Activated naive CD4-positive, alpha-beta T cell (primary cell): ENCODE measurements around the gene RTN4RL1.

Source experiments
- DNase-seq, 4 experiments: peaks; one replicate each; lab custom pipeline; 2025; lab: John Stamatoyannopoulos, UW

The RTN4RL1 gene

DNA sequence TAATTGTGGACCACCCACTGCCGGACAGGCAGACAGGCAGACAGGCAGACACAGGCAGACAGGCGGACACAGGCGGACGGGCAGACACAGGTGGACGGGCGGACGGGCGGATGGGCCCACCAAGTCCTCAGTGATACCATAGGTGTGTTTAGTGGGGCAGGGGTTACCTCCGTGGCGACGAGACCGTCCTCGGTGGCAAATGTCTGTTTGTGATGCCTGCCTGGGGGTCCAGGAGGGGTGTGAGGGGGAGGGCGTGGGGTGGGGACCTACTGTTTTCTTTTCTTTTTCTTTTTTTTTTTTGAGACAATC lies 76.7 kb downstream of the RTN4RL1 start:
- DNase-seq = no peak

DNA sequence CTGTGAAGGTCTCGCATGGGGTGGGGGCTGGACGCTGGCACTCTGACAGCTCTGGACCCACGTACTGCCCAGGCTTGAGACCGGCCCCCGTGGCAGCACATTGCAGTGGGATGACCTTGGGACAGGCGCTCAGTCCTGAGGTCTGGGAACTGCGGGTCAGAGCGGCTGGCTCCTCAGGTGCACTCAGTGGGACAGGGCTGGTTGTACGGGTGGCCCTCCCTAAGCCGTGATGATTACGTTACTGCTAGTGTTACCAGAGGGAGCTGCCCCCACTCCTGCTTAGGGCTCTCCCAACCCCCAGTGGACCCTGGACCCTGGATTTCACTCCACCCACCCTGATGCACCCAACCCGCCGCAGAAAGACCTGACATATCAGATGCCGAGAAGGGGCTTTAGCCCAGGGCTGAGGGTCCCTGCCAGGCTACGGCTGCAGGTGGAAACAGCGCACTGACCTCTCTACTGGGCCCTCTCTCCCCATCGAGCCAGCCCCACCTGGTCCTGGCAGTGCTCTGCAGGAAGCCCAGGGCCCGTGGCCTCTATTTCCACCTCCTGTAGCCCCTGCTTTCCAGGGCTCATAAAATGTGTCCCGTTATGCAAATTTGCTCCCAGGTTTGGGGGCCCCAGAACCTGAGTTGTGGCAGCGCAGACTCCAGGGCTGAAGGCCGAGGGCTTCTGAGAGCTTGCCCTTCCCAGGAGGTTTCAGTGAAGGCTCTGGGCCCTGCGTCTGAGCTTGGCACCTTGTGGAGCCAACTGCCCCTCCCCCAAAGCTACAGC lies 77.2 kb downstream of the RTN4RL1 start:
- DNase-seq = no peak

DNA sequence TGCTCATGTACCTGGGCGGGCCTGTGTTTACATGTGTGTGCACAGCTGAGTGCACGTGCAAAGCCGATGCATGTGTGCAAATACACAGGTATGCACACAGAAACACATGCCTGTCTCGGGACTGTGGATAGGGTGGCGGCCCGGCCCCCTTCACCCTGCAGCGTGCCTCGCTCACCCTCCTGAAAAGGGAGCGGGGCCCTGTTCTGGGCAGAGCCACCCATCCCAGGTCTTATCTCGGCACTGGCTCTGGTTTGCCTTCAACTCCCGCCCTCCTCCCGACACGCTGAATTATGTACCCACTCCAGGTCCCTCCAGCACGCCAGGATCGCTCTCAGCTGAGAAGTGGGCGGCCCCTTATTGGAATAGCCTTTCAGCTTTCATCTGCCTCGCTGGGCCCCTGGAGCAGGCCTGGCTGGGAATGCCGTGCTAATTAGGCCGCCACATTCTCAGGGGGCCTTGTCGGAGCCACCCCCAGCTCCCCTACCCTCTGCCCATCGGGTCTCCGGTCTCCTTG lies 77.8 kb downstream of the RTN4RL1 start:
- DNase-seq = no peak

DNA sequence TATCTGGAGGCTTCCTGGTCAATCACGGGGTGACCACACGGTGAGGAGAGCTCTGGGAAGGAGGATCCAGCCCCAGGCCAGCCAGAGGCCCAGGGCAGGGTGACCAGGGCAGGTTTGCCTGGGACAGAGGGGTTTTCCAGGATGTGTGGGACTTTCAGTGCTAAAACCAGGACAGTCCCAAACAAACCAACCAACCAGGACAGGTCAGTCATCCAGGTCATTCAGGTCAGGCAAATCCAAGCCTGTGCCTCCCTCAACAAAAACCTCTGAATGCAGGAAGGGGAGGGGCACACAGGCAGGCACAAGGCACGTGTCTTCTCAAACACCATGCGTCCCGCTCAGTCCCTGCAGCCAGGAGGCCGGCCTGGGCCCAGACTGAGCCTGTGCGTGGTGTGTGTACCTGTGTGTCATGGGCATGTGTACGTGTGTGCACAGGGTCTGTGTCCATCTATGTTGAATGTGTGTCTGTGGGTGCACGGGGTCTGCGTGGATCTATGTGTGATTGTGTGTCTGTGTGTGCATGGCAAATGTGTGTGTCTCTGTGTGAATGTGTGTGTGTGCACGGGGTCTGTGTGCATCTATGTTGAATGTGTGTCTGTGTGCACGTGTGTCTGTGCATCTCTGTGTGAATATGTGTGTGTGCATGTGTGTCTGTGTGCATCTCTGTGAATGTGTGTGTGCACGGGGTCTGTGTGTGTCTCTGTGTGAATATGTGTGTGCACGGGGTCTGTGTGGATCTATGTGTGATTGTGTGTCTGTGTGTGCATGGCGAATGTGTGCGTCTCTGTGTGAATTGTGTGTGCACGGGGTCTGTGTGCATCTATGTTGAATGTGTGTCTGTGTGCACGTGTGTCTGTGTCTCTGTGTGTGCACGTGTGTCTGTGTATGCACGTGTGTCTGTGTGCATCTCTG lies 78.9 kb downstream of the RTN4RL1 start:
- DNase-seq = no peak

DNA sequence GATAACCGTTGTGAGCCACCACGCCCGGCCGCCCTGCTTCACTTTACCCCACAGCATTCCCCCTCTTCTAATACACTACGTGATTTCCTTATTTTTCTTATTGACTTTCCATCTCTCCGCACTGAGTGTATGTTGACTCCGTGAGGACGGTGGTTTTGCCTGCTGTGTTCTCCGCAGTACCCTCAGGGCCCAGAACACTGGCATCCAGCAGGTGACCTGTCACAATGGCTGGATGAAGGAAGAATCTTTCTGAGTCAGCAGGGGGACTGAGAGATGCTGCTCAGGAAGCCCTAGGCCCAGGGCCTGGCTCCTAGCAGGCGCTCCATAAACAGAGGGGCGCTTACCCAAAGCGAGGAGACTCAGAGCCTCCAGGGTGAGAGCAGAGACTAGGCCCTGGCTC lies 79.5 kb downstream of the RTN4RL1 start:
- no peak for DNase-seq

DNA sequence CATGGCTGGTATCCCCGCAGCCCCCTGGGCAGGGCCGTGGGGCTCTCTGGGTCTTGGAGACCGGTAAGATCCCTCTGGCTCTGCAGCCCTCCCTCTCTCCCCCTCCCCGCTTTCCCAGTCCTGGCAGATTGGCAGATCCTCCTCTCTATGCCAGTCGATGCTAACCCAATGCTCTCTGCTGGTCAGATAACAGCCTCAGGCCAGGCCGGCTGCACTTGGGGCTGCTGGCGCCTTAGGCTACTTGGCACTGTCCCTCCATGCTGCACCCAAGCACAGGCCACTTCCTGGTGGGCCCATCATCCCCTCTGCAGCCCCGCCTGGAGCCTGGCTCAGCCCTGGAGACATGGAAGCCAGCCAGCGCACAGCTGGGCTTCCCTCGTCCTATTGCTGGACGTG lies 81.7 kb downstream of the RTN4RL1 start:
- DNase-seq = no peak

DNA sequence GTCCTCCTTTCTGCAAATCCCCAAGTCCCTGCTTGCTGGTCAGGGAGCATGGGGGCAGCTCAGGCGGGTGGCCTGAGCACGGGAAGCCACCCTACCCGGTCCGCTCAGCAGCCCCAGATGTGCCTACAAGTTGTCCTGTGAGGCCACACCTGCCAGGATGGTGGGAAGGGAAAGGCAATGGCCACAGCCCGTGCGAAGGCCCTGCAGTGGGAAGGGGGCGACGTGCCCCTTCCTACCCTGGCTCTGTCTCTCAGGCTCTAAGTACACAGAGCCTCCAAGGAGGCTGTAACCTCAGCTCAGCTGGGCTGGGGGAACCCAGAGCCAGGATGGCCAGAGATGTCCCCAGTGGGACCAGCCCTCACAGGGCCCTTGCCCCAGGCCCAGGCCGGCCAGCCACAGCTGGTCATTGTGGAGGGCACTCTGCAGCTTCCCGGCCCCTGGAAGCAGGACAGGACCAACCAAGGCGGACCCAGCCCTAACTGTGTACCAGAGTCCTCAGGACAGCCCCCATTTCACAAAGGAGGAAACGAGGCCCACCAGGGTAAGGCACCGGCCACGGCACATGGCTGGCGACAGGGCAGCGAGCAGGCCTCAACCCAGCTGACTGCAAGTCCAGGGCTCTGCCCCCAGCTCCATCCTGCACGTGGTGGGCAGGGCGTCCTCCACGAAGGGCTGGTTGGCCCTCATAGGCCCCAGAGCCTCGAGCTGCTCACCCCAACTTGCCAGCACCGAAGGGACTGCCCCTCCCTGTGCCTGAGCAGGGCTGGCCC lies 82.3 kb downstream of the RTN4RL1 start:
- no peak for DNase-seq

DNA sequence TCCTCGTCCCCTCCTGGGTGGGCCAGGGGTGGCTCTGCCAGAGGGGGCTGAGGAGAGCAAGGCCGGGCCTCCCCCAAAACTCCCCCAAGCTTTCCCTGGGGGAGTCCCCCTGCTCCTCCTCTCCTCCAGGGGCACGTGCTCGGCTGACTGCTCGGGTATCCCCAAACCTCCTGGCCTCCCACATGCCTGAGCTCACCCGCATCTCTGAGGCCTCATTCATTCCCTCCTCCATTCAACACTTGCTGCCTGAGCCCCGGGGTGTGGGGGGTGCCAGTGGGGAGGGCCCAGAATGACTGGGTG lies 83.1 kb downstream of the RTN4RL1 start:
- DNase-seq = no peak

DNA sequence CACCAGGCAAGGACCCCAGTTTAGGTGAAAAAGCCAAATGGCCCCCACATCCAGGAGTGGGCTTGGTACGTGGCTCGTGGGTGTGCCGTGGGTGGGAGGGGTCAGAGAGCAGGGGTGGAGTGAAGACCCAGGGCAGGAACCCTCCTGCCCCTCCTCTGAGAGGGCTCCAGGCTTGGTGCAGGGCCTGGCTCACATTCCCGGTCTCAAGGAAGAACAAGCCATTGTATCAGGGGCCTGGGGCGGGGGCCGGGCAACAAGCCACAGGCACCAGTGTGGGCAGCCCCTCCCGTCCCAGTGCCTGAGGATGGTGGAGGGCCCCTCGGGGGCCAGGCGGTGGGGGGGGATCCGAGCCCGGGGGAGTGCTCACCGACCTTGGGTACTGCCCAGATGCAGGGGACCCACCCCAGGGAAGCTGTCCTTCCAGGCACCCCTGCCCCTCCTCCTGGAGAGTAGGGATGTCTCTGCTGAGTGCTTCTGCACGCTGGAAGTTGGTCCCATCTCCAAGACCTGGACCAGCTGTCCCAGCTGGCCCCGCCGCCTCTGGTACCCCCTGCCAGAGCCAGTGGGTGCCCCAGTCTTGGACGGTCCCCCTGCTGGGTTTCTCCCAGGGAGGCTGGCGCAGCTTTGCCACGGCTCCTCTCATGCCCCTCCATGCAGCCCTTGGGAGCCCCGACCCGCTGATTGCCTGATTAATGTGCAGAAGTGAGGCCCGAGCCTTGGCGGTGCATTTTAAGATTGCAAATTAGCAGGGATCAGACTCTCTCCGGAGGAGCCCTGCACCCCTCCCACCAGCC lies 83.7 kb downstream of the RTN4RL1 start:
- no peak for DNase-seq

DNA sequence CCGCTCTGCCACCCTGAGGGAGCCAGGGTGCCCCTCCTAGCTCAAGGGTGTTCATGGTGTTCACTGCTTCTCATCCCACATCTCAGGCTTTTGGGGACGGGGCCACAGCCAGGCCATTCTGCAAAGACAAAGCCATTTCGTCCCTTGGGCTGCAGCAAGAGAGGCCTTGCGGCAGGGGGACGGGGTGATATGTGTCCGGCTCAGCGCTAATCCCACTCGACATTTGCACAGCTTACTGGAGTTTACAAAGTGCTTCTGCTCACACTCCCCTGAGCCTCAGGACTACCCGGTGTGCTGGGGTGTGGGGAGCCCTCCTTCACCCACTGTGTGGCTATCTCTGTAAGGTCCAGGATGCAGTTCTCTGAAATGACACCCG lies 84.3 kb downstream of the RTN4RL1 start:
- DNase-seq = no peak

DNA sequence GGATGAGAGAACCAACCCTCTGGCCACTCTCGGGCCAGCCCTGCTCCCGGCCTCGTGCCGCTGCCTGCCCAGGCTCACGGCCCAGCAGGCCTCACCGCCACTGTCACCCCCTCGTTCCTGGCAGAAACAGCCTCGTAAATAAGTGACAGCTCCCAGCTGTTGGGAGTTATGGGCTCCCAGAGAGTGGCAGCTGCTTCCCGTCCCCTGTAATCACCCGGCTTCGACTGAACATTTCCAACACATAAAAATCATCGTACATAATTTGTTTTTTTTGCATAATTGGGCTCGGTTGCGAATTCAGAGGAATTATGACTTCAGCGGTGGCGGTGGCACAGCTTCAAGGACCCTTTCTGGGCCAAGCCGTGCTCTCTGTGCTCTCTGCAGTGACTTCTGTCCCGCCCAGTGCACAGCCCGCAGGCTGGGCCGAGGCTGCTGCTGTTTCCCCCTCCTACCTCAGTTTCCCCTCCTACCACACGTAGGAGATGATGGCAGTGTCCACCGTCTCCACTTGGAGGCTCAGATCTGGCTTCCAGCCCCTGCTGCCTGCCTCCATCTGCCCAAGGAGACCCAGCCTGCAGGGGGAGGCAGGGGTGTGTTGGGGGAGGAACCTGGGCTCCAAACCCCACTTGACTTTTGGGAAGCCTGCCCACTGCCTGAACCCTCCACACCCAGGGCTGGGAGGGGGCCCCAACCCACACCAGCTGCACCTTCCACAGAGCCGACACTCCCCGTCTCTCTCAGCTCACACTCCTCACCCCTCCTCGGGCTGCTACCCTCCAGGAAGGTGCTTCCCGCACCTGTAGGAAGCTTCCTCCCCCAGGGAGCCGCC lies 84.9 kb downstream of the RTN4RL1 start:
- no peak for DNase-seq

DNA sequence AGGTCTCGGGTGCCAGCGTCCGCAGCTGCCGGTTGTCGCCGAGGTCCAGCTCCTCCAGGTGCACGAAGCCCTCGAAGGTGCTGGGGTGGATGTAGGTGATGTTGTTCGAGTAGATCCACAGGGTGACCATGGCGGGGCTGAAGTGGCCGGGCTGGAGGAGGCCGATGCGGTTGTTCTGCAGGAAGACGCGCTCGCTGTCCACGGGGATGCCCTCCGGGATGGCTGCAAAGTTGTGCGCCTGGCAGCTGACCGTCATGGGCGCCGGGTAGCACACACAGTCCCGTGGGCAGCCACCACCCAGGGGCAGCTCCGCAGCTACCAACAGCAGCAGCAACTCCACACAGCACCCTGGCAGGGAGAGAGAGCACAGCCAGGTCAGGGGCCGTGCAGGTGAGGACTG lies 87.7 kb downstream of the RTN4RL1 start:
- DNase-seq = no peak

DNA sequence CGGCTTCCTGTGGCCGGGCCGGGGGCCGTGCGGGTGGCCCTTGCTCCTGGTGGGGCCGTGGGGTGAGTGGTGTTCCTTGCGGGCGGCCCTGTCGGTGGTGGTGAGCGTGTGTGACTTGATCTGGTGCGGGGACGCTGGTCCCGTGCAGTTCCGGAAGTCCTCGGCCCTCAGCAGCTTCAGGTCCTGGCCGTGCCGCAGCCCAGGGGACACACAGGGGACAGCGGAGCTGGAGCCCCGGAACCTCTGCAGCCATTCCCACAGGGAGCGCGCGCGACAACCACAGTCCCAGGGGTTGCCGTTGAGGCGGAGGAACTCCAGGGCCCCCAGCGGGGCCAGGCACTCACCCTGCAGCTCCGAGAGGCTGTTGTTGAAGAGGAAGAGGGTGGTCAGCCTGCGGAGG lies 88.4 kb downstream of the RTN4RL1 start:
- DNase-seq = no peak

DNA sequence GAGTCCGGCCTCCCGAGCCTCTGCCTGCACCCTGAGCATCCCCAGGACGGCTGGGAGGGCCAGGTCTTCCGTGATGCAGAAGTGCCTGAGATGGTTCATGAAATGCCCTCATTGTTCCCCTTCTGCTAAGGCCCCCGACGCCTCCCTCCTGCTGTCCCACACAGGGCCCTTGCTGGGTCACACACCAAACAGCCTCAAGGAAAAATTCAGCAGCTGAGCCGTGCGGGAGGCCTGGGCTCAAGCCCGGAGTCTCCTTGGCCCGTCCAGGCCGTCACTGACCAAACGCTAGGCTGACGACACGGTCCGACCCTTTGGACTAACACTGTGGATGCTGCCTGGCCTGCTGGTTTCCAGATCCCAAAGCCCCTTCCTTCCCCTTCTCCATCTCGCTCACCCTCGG lies 90.2 kb downstream of the RTN4RL1 start:
- DNase-seq = no peak

DNA sequence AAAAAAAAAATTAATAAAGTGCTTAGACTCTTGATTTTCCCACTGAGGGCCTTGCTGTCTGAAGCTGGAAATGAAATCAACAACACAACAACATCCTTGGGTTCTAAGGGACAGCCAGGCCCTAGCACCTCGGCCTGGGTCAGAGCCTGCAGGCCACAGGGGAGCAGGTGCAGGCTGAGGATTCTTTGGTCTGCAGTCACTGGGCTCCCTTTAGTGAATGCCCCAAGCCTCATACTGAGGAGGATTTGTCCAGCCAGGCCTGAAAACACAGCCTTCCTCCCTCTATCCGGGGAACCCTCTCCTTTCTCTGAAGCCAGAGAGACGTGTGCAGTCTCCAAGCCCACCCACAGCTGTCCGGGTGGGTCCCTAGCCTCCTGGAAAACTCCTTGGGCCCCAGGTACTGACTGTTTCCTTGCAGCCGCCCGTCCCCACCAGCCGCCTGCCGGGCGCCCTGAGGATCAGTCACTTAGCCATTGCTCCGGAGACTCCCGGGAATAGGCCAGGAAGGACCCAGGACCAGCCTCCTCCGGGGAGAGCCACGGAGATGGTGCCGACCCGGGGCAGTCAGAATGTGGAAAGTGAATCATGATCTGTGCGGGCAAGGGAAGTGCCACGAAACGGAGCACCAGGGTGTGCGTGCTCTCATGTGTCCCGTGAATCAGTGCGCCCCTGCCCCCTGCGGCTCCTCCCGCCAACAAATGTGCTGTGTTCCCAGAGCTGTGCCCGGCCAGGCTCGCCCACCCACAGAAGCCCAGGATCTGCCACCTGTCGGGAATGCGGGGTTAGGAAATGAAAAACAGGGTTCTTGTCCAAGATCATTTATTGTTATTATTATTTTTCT lies 91.0 kb downstream of the RTN4RL1 start:
- DNase-seq = no peak

DNA sequence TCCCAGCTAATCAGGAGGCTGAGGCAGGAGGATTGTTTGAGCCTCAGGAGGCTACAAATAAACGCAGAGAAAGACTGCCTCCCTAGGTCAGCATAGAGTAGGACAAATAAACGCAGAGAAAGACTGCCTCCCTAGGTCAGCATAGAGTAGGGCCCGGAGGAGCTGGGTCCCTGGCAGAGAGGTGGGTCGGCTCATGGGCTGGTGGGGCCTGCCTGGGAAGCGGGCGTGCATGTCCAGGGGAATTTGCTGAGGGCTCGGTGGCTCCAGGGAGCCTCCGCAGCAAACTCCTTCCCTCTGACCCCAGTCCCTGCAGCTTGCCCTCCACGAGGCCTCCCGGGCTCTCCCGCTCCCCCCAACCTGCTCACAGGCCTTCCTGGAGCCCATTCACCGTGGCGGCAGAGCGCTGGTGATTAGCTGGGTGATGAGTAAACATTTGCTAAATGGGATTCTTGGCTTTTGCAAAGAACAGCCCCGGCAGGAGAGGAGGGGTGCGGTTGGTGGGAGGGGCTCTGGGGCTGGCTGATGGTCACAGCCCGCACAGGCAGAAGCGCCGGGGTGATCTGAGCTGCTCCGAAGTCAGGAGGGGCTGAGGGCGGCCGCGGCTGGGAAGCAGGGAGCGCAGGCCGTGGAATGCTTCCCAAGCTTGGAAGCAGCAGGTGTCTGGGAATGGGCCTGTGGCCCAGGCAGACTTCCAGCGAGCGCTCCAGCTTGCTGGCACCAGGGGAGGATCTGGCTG lies 93.1 kb downstream of the RTN4RL1 start:
- DNase-seq = no peak

DNA sequence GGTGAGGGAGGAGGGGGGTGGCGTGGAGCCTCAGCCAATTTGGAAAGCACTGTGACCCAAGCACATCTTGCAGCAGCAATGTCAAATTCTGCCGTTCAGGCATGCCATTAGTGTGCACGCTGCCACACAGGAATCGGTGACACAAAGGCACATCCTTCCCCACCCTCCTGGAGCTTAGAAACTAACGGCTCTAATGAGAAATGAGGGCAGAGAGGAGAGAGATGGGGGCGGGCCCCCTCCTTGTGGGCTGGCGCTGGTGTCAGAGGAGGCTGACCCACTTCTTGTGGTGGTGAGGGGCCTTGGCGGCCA lies 94.8 kb downstream of the RTN4RL1 start:
- no peak for DNase-seq

DNA sequence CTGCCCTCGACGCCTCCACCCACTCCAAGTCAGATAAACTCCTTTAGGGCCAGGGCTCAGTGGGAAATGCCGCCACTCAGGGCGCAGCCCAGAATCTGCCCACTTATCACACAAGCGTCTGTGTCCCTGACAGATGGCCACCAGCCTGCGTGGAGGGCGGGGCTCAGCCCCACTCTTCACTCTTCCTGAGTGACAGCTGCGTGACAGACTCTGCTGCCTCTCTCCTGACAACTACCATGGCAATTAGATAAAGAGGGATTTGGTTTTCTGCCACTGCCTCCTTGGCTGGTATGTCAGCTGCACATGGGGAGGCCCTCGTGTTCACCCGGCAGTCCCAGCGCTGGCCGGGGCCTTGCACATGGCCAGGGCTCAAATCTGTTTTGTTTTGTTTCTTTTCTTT lies 96.2 kb downstream of the RTN4RL1 start:
- no peak for DNase-seq

DNA sequence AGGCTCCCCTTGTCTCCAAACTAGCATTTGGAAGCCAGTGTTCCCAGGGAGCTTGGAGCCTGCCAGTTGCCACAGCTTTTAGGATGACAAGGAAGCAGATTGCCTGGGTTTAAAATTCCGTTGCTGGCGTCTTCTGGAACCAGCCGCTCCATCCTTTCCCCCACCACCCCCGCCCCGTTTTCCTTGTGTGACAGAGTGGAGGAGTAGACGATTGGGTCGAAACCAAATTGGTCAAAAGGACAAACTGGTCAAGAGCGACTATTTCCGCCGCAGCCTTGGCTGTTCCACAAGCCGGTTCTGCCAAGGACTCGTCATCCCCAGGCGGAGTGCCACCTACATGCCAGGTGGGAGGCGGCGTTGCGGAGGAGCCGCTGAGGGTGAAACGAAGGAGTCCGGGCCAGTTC lies 104.2 kb downstream of the RTN4RL1 start:
- DNase-seq = no peak

DNA sequence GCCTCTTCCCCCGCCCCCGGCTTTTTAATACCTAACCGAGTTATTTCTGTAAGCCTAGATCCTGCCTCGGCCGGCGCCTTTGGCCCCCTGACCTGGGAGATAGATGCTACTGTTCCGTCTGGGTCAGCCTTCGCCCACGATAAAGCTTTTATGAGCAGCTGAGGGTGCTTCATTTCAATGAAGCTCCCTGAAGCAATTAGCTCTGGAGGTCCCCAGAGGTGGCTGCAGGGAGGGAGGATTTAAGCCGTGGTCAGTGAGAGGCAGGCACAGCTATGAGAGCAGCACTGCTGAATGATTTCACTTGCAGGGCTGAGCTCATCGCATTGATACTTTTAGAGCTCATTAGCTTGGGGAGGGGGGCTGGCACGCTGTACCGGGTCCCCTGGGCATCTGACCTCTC lies 105.9 kb downstream of the RTN4RL1 start:
- no peak for DNase-seq
